Neural cell (in vitro differentiated cells): ENCODE results near the gene HSP90B1.

Source experiments
- EP300 ChIP-seq: fragments of 450-650 bp; conservative IDR thresholded peaks from 2 replicates; pipeline ENCODE4 v1.6.1; 2014; ENCODE audit warnings: antibody characterized with exemption, mild to moderate bottlenecking, moderate library complexity; ENCODE audit not compliant: poor library complexity, severe bottlenecking
- POLR2AphosphoS5 ChIP-seq: IDR thresholded peaks from 2 replicates; pipeline ENCODE4 v1.6.1; 2012

DNA sequence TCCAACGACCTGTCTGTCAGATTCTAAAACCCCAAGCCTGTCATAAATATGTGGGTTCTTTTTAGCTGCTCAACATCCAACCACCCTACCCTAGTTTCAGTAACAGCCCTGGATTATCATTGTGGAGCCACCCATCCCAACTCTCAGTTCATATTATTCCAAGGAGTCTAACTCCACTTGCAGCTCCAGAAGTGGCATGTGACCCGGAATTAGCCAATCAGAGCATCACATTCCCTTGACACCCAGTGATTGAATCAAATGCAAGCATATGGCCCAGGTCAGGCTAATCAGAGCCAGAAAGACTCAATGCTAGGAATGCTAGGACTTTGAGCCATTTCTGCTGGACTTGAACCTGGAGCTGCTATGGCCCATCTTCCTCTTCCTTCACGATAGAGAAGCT is 17.1 kb upstream of the HSP90B1 start:
- TF ChIP-seq EP300 (no peak), POLR2AphosphoS5 (no peak)
